GM19467 (cell line): ENCODE data around the gene FAM124A.

Source experiments
- ATAC-seq: cut with Tn5 transposase; IDR thresholded peaks from one replicate; pipeline ENCODE4 v1.9.1; 2021; ENCODE audit warnings: mild to moderate bottlenecking, moderate library complexity; ENCODE audit not compliant: unreplicated experiment

FAM124A gene

DNA sequence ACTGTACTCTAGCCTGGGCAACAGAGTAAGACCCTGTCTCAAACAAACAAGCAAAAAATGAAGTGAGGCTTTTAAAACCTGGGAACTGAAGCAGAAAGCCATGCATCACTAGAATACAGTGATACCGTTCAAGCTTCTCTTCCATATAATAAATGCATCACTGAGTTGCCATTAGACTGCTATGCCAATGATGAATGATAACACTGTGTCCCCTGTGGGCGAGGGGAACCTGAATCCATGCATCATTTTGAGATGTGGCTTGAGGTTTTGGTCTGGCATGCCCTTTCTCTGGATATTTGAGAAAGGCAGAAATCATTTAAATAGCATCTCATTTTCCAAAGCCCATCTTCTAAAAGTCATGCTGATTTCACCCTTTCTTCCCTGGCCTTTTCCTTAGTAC, 1.5 kb upstream of the FAM124A start:
- ATAC-seq = no peak

DNA sequence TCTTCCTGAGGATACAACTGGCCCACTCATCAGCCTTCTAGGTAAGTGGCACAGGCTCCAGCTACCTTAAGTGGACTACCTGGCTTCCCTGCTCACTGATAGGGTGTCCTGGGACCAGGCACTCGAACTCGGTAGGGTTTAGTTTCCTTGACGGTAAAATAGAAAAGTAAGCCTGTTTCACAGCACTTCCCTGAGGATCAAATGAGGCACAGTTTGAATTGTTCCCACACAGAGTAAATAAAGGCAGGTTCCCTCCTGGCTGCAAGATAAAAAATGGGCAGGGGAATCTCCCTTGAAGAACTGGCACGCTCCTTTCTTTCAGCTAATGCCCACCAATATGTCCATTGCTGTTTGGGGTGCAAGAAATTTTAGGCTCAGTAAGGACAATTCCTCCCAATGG, 1.1 kb upstream of the FAM124A start:
- ATAC-seq = no peak

DNA sequence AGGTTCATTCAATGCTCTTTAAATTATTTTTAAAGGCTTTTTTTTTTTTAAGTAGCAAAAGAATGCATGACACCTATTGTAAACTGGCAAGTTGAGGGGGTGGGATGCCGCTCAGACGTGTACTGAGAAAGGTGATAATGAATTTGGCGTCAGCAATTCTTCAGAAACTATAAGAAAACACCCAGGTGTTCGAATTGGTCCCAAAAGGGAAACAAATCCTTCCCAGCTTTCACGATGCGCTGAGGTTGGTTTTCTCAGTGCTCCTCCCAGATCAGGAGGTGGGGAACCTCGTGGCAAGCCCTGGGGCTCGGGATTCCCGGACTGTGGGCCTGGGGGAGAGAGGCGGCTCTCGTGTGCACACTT, 543 bp upstream of the FAM124A start:
- ATAC-seq = no peak

DNA sequence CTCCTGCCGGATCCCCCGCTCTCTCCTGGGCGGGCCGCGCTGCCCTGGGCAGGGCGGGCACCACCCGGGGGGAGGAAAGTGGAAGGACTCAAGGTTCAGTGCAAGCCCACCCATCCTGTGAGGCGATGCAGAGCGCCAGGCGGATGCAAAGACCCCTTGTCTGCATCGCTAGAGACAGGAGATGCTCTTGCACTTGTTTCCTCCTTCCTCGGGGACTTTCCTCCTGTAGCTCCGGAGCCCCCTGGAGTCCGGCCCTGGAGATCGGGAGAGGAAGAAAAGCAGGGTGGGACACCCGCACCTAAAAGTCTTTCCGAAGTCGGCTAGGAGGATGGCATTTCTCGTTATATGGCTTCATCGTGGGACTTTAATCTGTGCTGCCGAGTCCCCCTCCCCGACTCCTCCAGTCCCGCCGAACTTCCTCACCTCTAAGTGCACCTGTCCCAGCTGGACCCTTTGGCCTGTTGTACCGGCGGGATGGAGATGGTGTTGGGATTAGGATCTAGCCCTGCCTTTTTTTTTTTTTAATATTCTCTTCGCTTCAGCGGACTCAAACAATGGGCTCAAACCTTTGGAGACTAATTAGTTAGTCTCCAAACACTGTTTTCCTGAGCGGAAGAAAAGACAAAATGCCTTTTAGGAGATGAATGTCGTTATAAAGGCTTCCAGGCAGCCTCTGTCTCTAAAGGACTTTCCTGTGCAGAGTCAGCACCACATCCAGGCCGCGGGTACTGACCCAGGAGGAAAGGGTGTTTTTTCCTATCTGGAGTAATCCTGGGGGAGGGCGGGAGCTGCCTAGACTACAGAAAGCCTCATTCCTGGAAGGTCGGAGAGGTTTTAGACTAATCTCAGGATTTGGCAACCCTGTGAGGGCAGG, 725 bp downstream of the FAM124A start:
- ATAC-seq = no peak

DNA sequence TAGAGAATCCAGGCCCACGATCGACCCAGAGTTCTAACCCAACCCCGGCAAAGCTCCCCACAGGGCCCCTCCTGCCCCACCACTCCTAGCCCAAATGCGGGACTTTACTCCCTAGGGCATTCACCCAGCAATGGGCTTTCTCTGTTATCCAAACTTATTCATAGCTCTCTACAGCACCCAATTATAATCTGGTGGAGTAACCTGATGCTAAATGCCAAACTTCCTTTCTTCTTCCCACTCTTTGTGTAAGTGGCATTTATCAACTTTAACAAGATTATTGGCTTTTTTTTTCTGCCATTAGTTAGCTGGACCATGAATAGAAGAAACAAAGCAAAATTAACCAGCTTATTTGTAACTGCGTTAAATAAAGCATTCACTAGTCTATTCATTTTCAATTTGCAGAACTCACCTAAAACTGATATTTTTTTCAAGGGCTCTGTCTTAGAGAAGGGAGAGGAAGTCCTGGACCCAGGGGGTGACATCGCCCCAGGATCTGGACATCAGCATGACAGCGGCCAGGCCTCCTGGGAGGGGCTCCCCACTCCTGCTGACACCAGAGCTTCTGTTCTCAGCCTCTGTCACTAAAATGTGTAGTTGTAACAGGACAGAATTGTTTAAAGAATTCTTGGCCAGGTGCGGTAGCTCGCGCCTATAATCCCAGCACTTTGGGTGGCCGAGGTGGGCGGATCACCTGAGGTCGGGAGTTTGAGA, 1.5 kb downstream of the FAM124A start:
- ATAC-seq = no peak

DNA sequence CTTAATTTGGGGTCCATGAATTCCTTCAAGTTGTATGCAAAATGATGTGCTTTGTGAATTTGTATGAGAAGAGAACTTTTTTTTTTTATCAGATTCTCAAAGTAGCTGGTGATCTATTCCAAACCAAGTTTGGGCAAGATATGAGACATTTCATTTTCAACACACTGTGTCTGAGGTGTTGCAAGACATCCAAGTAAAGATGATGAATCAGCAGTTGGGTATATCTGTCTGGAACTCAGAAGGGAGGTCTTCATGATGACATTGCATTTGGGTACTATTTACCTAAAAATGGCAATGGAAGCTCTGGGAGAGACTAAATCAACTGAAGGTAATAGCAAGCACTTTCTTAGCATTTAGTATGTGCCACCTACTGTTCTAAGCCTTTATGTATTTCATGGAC, 2.8 kb downstream of the FAM124A start:
- ATAC-seq = no peak

DNA sequence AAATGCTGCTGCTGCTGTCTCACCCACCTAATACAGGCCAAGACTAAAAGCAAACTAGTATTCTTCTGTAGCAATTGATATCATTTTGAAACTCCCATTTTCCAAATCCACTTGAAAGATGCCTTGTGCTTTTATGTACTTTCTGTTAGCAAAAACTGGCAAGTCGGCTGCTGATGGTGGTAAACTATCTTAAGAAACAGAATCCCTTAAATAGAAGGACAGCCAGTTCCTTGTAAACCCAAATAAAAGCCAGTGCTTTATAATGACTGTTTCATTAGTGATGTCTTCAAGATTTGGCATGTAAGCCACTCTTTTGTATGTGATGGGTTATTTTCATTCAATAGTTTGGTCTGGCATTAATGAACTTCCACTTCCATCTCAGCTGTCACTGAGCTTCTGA, 5.2 kb downstream of the FAM124A start:
- no peak for ATAC-seq

DNA sequence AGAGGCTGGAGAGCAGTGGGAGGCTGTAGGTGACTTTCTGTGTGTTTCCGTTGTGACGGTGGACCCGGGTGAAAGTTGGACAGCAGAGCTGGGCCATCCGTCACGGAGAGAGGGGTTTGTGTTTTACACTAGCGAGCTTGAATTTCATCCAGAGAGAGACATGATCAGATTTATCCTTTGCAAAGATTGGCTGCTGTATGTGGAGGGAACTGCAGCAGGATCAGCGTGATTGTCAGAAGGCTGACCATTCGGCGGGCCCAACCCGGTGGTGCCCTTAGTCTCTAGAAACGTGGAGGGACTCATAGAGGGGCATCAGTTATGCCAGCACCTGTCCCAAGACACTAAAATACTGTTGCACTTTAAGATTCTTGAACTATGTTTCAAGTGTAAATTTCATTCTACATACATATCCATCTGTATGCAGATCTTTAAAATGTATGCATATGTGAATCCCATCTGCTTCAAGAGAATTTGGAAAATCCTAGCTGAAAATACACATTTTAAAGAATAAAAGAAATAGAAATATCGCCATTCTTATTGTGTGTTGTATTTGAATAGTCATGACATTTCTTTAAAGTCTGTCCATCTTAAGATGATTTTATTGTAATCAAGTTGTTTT, 7.0 kb downstream of the FAM124A start:
- ATAC-seq = no peak

DNA sequence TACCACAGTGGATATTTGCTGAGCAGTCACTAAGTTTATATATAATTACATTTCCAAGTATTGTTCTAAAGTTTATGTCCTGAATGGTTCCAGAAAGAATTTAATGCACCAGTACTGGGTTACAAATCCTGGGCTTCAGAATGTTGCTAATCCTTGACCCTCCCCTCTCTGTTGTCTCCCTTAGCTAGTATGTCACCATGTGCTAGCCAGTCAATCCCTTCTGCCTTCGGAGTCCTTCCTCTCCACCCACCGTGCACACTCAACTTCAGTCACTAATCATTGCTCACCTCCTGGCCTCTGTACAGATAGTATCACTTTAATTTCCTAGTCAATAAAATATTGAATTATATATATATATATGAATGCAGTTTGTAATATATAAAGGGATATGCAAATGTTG, 7.5 kb downstream of the FAM124A start:
- ATAC-seq = no peak

DNA sequence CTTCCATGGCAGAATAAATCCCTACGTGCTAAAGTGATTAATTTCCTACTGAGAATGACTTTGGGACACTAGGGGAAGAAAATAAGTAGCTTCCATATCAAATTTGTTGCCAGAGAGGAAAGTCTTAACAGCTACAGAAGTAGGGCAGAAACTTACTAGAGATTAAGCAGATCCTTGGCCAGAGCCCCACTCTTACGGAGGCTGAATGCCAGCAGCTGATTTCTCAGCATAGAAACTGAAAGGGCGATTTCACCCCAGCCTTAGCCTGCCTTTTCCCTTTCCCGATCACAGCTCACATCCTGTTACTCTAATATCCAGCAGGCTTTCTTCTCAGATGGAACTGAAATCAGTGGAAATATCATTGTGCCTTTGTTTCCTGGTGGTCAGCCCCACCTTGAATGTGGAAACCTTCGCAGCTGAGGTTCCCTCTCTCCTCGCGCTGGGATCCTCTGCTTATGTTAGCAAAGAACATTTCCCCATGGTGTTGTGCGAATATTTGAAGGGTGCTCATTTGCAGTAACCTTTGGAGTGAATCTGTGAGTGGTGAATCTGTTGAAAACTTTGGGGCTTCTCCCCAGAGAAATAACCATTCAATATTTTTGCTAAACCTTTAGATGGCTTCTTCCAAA, 8.4 kb downstream of the FAM124A start:
- no peak for ATAC-seq

DNA sequence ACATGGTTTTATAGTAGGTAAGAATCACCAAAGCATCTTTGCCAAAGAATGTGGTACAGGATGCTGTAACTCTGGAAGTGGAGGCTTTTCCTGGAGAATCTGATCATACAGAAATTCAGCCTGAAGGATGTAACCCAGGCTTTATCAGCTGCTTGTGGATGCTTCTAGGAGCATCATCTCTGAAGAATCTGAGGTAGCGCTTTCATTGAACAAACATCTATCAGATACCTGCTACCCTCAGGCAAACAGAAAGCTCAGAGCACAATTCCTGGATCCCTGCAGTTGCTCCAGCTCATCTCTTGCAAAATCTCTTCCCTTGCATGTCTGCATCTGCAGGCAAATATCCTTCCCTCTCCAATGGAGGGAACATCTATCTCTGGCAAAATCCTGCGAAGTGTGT, 9.3 kb downstream of the FAM124A start:
- ATAC-seq = no peak

DNA sequence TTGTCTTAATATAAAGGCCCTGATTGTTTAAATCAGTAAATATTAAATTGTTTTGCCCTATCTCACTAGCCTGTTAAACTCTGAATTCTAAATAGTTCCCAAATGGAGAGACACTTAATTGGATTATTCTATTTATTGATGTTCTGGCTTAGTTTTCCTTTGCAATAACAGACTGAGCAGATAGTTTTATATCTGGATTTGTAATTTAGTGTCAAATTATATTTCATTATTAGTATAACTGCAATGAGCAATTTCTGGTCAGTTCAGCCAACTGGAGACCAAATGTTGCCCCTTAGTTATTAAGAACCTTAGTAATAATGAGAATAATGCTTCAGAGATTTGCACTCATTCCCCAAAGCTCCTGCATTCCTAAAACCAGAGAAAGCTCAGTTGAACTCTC, 10.1 kb downstream of the FAM124A start:
- ATAC-seq = no peak

DNA sequence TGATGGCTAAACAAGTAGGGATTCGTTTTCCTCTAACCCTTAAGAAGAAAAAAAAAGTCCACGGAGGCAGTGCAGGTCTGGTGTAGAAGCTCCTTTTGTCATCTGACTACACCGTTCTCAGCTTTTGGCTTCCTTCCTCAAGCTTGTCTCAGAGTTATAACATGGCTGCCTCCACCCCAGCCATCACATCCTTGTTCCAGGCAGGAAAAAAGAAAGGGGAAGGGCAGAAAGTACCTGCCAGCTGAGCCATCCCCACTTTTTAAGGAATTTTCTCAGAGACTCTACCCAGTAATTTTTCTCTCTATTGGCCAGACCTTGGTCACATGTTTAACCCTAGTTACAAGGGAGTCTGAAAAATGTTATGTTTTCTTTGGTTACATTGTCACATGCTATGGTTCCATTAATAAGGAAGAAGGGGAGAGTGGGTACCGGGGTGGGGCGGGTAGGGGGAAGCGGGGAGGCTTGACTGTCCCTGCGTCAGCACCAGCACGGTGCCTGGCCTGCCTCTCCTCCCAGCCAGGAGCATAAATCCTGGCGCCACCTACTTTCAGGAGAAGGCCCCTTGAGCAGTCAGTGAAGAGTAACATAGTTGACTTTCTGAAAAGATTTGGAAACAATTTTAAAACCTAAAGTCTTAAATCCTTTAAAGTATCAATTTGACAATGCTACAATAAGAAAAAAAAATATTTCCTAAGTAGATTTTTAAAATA, 11.1 kb downstream of the FAM124A start:
- no peak for ATAC-seq

DNA sequence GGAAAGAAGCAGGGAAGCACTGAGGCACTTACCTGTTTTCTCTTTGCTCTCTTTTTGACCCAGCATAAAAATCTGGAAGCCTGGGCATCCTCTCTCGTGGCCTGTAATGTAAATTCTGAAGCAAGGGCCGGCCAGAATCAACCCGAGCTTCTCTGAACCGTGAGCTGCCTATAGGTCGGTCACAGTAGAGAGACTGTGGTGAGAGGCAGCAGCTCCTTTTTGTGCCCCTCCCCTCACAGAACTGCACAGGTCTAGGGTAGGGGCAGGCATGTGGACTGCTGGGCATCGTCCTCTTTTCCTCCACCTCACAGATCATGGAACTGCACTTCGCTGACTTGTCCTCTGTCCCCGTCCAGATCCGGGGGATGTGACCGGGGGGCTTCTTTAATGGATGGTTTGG, 12.5 kb downstream of the FAM124A start:
- ATAC-seq = no peak

DNA sequence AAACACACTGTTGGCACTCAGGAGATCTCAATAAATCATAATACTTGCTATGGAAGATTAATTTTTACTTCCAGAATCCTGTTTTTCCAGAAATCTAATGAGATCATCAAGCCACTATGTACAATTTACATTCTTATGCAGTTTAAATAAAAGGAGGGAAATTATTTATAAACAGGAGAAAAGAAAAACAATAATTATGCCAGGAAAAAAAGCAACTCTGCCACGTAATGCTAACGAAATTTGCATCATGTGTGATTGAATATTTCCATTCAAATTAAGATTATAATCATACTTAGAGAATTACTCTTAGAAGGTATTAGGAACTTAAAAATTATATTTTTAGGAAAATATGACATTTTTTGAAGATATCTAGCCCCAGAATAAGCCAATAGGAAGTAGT, 13.0 kb downstream of the FAM124A start:
- ATAC-seq = no peak

DNA sequence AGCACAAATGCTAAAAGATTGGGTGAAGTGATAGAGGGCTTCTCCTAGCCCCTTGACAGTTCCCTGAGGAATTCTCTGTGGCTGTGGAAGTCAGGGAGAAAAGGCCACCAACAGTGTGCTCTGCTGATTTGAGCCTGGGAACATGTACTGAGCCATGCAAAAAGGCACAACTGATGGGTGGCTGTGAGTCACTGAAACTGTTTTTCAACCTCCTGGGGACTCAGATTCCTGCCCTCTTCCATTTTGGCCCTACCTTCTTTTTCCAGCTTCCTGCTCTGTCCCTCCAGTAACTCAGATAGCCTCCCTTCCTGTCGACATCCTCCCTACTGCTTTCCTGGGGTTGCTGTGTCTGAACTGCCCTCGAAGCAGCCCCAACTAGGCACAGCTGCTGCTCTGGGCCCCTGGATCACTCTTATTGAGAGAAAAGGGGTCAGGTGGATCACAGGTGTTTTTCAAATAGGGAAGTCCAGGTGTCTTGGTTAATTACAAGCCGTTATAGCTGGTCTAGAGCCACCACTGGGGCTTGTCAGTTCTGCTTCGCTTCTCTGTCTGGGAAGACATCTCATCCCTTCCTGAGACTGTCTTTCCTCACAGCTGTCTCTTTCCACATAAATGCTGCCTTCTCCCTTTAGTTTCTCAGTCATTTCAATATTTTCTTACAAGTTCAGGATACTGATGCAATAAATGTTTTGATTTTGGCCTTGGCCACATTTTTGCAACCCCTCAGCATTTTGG, 13.7 kb downstream of the FAM124A start:
- ATAC-seq = no peak

DNA sequence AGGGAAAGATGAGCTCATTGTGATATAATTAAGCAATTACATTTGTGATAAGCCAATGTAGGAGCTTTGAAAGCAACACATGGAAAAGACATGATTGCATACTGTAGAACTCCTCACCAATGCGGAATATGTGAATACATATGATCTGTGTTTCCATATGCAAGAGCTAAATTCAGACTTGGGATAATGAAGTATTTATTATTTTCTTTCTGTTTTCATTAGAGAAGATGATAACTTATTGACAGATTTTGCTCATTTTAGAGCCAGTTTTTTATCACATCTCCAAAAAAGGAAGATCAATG, 14.2 kb downstream of the FAM124A start:
- ATAC-seq = no peak

DNA sequence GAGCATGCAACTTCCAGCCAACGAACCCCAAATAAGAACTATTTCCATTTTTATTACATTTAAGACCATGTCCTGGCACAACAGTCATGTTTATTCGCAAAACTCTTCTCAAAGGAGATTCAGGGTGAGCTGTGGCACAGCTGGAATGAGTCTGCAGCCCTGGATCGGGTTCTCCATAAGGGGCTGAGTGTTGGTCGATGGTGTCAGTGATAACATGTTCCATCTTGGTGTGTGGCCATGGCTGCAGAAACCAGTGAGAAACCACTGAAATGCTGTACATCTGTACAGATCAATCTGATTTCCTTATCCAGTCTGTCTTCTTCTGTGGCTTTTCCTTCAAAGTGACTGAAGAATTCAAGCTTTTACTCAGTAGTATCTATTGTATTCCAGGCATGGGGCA, 15.2 kb downstream of the FAM124A start:
- ATAC-seq = no peak

DNA sequence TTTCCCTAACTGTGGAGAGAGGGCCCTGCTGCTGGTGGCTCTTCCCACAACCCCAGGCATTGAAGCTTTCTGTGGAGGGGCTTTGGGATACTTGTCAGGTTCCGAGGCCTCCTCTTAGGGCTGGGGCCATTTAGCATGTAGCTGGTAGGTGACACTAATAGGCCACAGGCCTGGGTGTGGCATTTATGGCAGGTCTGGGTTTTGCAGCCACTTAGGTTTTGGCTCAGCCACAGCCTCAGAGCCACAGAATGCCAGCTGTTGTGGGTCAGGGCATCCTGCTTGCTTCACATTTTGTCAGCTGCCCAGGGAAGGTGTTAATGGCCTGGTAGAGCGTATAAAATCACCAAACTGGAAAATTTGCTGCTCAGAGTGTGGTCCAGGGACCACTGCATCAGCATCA, 15.7 kb downstream of the FAM124A start:
- ATAC-seq = no peak

DNA sequence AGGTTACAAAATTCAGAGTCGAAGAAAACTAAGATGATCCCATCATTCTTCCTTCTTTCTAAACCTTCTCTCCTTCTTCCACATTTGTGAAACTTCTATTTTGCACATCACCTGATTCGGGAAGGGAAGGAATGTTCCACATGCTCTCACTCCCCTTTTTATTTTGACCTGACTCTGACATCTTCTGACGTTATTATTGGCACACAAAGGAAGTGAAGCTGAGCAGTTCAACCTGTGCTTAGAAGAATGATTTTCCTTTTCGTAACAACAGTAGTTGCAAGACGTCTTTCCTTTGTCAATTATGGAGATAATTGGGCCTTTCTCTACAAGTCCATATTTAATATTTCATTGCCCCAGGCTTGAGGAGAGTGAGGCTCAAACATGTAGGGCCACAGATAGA, 18.0 kb downstream of the FAM124A start:
- ATAC-seq = no peak

DNA sequence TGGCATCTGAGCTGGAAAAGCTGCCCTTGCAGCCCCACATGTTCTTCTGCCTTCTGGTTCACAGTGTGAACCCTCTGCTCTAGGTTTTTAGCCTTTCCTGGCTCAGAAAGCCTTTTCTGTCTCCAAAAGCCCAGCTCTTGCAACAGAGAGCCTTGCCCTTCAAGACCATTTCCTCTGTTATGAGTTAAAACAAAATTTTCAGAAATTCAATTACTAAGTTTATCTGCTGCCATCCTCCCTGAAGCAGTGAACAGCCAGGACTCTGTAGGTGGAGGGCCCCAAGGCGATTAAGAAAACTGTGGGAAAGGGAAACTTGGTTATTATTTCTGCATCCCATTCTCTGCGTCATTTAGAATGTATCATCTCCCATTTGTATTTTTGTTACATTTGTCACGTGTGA, 18.8 kb downstream of the FAM124A start:
- no peak for ATAC-seq
